BJ (cell line): ENCODE measurements around the gene ABITRAM. TPM values are rescaled to one million over a fixed set of nuclear protein-coding genes. Genes with fewer than 3 reads are reported as not detected.
"Not testable (repeated sequence)": the region's sequence is repeated elsewhere in the genome, so short reads cannot be mapped to it uniquely, and the experiment has no call there.

Experiments
- CTCF ChIA-PET: fragments of 350-600 bp; formaldehyde crosslinking; extraction: SDS; loops from one replicate; lab custom pipeline; 2021; ENCODE audit warnings: antibody characterized with exemption, inconsistent platforms; lab: Yijun Ruan, JAX
- POLR2A ChIA-PET: fragments of 300-600 bp; sonication (Branson Sonifier 250); formaldehyde crosslinking; extraction: SDS; loops from one replicate; lab custom pipeline; 2021; ENCODE audit warnings: antibody characterized with exemption; lab: Charles Lee
- DNase-seq: peaks from one replicate; pipeline ENCODE4 v3.0.0-alpha.2; 2011; ENCODE audit warnings: low read depth
- H3K27me3 ChIP-seq: 2 replicates; pipeline ENCODE4 v1.6.0; 2011; ENCODE audit warnings: low read length; ENCODE audit not compliant: control insufficient read depth, insufficient read depth
- H3K36me3 ChIP-seq: 2 replicates; pipeline ENCODE4 v1.5.1; 2011; ENCODE audit warnings: low read length; ENCODE audit not compliant: control insufficient read depth, insufficient read depth
- H3K4me3 ChIP-seq: 2 replicates; pipeline ENCODE4 v1.5.1; 2011; ENCODE audit warnings: low read depth, mild to moderate bottlenecking, control low read depth, low read length
- polyA plus RNA-seq: library from polyadenylated mRNA; depleted of rRNA; stranded (reverse); fragments of >200 nt; gene quantifications from 2 replicates; pipeline ENCODE4 v1.2.3, GENCODE V29; 2011
- TF ChIP-seq, protein P1 (sequence below): IDR thresholded peaks from 2 replicates; pipeline ENCODE4 v1.5.1; 2011; ENCODE audit warnings: low read depth, mild to moderate bottlenecking, control low read depth, inconsistent platforms, low read length, moderate library complexity; ENCODE audit not compliant: insufficient read depth

Gene ABITRAM
- polyA plus RNA-seq, 1 experiment, result 10.3 TPM

- Histone ChIP-seq H3K4me3 (no peak overlapping the region), H3K27me3 (no peaks in the 10 kb centered on the region), H3K36me3 (peaks cover 1% of the 10 kb centered on the region)
- DNase-seq, result no peak
- POLR2A ChIA-PET, result no interaction called here
- CTCF ChIA-PET, result no interaction called here
- TF ChIP-seq, protein P1, sequence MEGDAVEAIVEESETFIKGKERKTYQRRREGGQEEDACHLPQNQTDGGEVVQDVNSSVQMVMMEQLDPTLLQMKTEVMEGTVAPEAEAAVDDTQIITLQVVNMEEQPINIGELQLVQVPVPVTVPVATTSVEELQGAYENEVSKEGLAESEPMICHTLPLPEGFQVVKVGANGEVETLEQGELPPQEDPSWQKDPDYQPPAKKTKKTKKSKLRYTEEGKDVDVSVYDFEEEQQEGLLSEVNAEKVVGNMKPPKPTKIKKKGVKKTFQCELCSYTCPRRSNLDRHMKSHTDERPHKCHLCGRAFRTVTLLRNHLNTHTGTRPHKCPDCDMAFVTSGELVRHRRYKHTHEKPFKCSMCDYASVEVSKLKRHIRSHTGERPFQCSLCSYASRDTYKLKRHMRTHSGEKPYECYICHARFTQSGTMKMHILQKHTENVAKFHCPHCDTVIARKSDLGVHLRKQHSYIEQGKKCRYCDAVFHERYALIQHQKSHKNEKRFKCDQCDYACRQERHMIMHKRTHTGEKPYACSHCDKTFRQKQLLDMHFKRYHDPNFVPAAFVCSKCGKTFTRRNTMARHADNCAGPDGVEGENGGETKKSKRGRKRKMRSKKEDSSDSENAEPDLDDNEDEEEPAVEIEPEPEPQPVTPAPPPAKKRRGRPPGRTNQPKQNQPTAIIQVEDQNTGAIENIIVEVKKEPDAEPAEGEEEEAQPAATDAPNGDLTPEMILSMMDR, result no peak
Observed at GRCh38 chr9:108961151-108961550, 27.0 kb downstream of the ABITRAM start.

GRCh38 chr9:108963459-108964143 lies 29.4 kb downstream of the ABITRAM start:
- TF ChIP-seq, protein P1, result no peak
- H3K36me3 ChIP-seq, result peaks cover 4% of the 10 kb centered on the region
- no peak overlapping the region for H3K4me3 ChIP-seq
- ChIA-PET CTCF (interaction anchor here (0.9 to 2.9 kb wide), 2 partner anchors 10 to 477 kb away, joined by 3 to 13 read pairs; no protein-coding TSS in a partner anchor), POLR2A (interaction anchor here (0.6 kb wide), 1 partner anchor 9 kb away, joined by 3 read pairs; no protein-coding TSS in a partner anchor)
- H3K27me3 ChIP-seq, result no peaks in the 10 kb centered on the region
- no peak for DNase-seq

- ChIA-PET POLR2A (no interaction called here), CTCF (interaction anchor here (3.0 kb wide), 1 partner anchor 14 kb away, joined by 9 read pairs; no protein-coding TSS in a partner anchor)
- DNase-seq, result no peak
- Histone ChIP-seq H3K4me3 (no peak overlapping the region), H3K36me3 (peaks cover 5% of the 10 kb centered on the region), H3K27me3 (no peaks in the 10 kb centered on the region)
- TF ChIP-seq, protein P1, result no peak
Observed at GRCh38 chr9:108967916-108968315, 33.7 kb downstream of the ABITRAM start.

- H3K36me3 ChIP-seq, H3K4me3 ChIP-seq, POLR2A ChIA-PET, H3K27me3 ChIP-seq, DNase-seq, CTCF ChIA-PET: not testable (repeated sequence)
Observed at GRCh38 chr9:108971392-108971791, 37.2 kb downstream of the ABITRAM start.

DNA sequence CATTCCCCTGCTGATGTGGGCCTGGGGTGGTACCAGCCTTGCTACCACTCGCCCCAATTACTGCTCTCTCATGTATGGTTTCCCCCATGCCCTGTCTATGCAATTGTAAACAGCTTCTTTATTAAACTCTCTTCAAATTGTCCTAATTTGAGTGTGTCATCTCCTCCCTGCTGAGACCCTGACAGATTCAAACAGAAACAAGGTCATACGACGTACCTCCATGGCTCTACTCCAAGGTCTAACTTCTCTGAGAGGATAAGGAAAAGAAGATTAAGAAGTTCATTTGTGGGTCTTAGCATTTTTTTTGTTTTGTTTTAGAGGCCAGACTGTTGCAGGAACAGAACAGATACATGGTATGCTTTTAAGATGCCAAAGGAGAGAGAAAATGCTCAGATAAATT lies 38.0 kb downstream of the ABITRAM start:
- ChIA-PET POLR2A (interaction anchor here (0.6 kb wide), 1 partner anchor 100 kb away, joined by 6 read pairs; no protein-coding TSS in a partner anchor), CTCF (interaction anchor here (1.0 kb wide), 2 partner anchors 10 to 18 kb away, joined by 3 to 6 read pairs; no protein-coding TSS in a partner anchor)
- no peak for DNase-seq
- TF ChIP-seq, protein P1, result no peak
- peaks cover 6% of the 10 kb centered on the region for H3K36me3 ChIP-seq
- no peaks in the 10 kb centered on the region for H3K27me3 ChIP-seq
- no peak overlapping the region for H3K4me3 ChIP-seq
